Superior temporal gyrus (tissue), 1 donor: ENCODE measurements around the gene PIGX.
"Not testable (repeated sequence)": the region's sequence is repeated elsewhere in the genome, so short reads cannot be mapped to it uniquely, and the experiment has no call there.

ENCODE experiments used
- DNase-seq: peaks from one replicate; pipeline ENCODE4 v3.0.0-alpha.2; 2016; ENCODE audit errors: extremely low spot score

Gene PIGX

GRCh38 chr3:196706327-196706726, 5.8 kb upstream of the PIGX start:
- no peak for DNase-seq

- DNase-seq, result no peak
Measured at GRCh38 chr3:196706731-196707130, 5.4 kb upstream of the PIGX start.

GRCh38 chr3:196707566-196707965, 4.6 kb upstream of the PIGX start:
- DNase-seq, result no peak

- no peak for DNase-seq
Measured at GRCh38 chr3:196708467-196708866, 3.7 kb upstream of the PIGX start.

- peak; percentile 46 for DNase-seq
Measured at GRCh38 chr3:196712514-196713413, 587 bp downstream of the PIGX start.

GRCh38 chr3:196717162-196717561, 5.0 kb downstream of the PIGX start:
- DNase-seq, result not testable (repeated sequence)

GRCh38 chr3:196721097-196721496, 8.9 kb downstream of the PIGX start:
- no peak for DNase-seq

GRCh38 chr3:196726788-196727675, 14.9 kb downstream of the PIGX start:
- no peak for DNase-seq

- DNase-seq, result no peak
Measured at GRCh38 chr3:196735751-196736150, 23.6 kb downstream of the PIGX start.

- DNase-seq, result no peak
Measured at GRCh38 chr3:196736670-196737374, 24.6 kb downstream of the PIGX start.

- no peak for DNase-seq
Measured at GRCh38 chr3:196737655-196738054, 25.5 kb downstream of the PIGX start.

GRCh38 chr3:196739671-196740480, 27.7 kb downstream of the PIGX start, which contains the start of gene PAK2:
PAK2 (plus strand) TSS chr3:196739857; CDS start chr3:196782647, 42,790 bp downstream.
- peak; percentile 94 for DNase-seq

- DNase-seq, result peak; percentile 68
Measured at GRCh38 chr3:196740481-196741248, 28.5 kb downstream of the PIGX start.

GRCh38 chr3:196741249-196741889, 29.2 kb downstream of the PIGX start:
- DNase-seq, result peak; percentile 25

- not testable (repeated sequence) for DNase-seq
Measured at GRCh38 chr3:196743569-196743968, 31.4 kb downstream of the PIGX start.

GRCh38 chr3:196749125-196749524, 36.9 kb downstream of the PIGX start:
- no peak for DNase-seq

- no peak for DNase-seq
Measured at GRCh38 chr3:196753201-196753600, 41.0 kb downstream of the PIGX start.

- DNase-seq, result no peak
Measured at GRCh38 chr3:196754091-196754981, 42.2 kb downstream of the PIGX start.

GRCh38 chr3:196756732-196757131, 44.6 kb downstream of the PIGX start:
- DNase-seq, result no peak
